Measurements from ENCODE around the gene TMEM63C.
A peak's percentile ranks its signal among the peaks of the same experiment; 100 is the strongest.

Gene TMEM63C

GRCh38 chr14:77264466-77265186, 83.0 kb downstream of the TMEM63C start:
- no peaks in the 10 kb centered on the region for H3K4me1 ChIP-seq (ENCODE audit: insufficient read depth, low read length)
- H3K36me3 ChIP-seq (ENCODE audit: insufficient read depth, low read length) = no peaks in the 10 kb centered on the region
- no peak overlapping the region for H2AFZ ChIP-seq (ENCODE audit: low read depth, low read length)
- no peak overlapping the region for H3K4me3 ChIP-seq (ENCODE audit: low read length)
- H3K9me3 ChIP-seq (ENCODE audit: low read length) = peaks cover 3% of the 10 kb centered on the region
- peaks cover 45% of the 10 kb centered on the region for H3K27me3 ChIP-seq (ENCODE audit: insufficient read depth, low read length)

GRCh38 chr14:77265187-77265515, 83.6 kb downstream of the TMEM63C start:
- no peak overlapping the region for H3K4me3 ChIP-seq (ENCODE audit: low read length)
- no peaks in the 10 kb centered on the region for H3K4me1 ChIP-seq (ENCODE audit: insufficient read depth, low read length)
- H3K27me3 ChIP-seq (ENCODE audit: insufficient read depth, low read length) = peaks cover 50% of the 10 kb centered on the region
- peaks cover 3% of the 10 kb centered on the region for H3K9me3 ChIP-seq (ENCODE audit: low read length)
- H2AFZ ChIP-seq (ENCODE audit: low read depth, low read length) = no peak overlapping the region
- no peaks in the 10 kb centered on the region for H3K36me3 ChIP-seq (ENCODE audit: insufficient read depth, low read length)

GRCh38 chr14:77265561-77266335, 84.2 kb downstream of the TMEM63C start:
- no peaks in the 10 kb centered on the region for H3K36me3 ChIP-seq (ENCODE audit: insufficient read depth, low read length)
- no peak overlapping the region for H3K4me3 ChIP-seq (ENCODE audit: low read length)
- H3K4me1 ChIP-seq (ENCODE audit: insufficient read depth, low read length) = no peaks in the 10 kb centered on the region
- peaks cover 3% of the 10 kb centered on the region for H3K9me3 ChIP-seq (ENCODE audit: low read length)
- no peak overlapping the region for H2AFZ ChIP-seq (ENCODE audit: low read depth, low read length)
- peaks cover 53% of the 10 kb centered on the region for H3K27me3 ChIP-seq (ENCODE audit: insufficient read depth, low read length)

- no peaks in the 10 kb centered on the region for H3K4me1 ChIP-seq (ENCODE audit: insufficient read depth, low read length)
- H2AFZ ChIP-seq (ENCODE audit: low read depth, low read length) = no peak overlapping the region
- no peak overlapping the region for H3K4me3 ChIP-seq (ENCODE audit: low read length)
- H3K27me3 ChIP-seq (ENCODE audit: insufficient read depth, low read length) = peaks cover 57% of the 10 kb centered on the region
- no peaks in the 10 kb centered on the region for H3K36me3 ChIP-seq (ENCODE audit: insufficient read depth, low read length)
- H3K9me3 ChIP-seq (ENCODE audit: low read length) = peaks cover 3% of the 10 kb centered on the region
Measured at GRCh38 chr14:77266336-77266735, 84.7 kb downstream of the TMEM63C start.

- peaks cover 3% of the 10 kb centered on the region for H3K9me3 ChIP-seq (ENCODE audit: low read length)
- peaks cover 65% of the 10 kb centered on the region for H3K27me3 ChIP-seq (ENCODE audit: insufficient read depth, low read length)
- H3K4me3 ChIP-seq (ENCODE audit: low read length) = no peak overlapping the region
- no peaks in the 10 kb centered on the region for H3K4me1 ChIP-seq (ENCODE audit: insufficient read depth, low read length)
- no peaks in the 10 kb centered on the region for H3K36me3 ChIP-seq (ENCODE audit: insufficient read depth, low read length)
- H2AFZ ChIP-seq (ENCODE audit: low read depth, low read length) = no peak overlapping the region
Measured at GRCh38 chr14:77267937-77268699, 86.5 kb downstream of the TMEM63C start.

- H3K27me3 ChIP-seq (ENCODE audit: insufficient read depth, low read length) = peaks cover 65% of the 10 kb centered on the region
- no peak overlapping the region for H3K4me3 ChIP-seq (ENCODE audit: low read length)
Measured at GRCh38 chr14:77268989-77269600, 87.5 kb downstream of the TMEM63C start.

GRCh38 chr14:77270361-77271112, 88.9 kb downstream of the TMEM63C start:
- no peaks in the 10 kb centered on the region for H3K36me3 ChIP-seq (ENCODE audit: insufficient read depth, low read length)
- H3K27me3 ChIP-seq (ENCODE audit: insufficient read depth, low read length) = peaks cover 54% of the 10 kb centered on the region
- peak overlapping the region; percentile 56 for H2AFZ ChIP-seq (ENCODE audit: low read depth, low read length)
- H3K4me1 ChIP-seq (ENCODE audit: insufficient read depth, low read length) = peaks cover 6% of the 10 kb centered on the region
- peak overlapping the region; percentile 18 for H3K4me3 ChIP-seq (ENCODE audit: low read length)
- peaks cover 3% of the 10 kb centered on the region for H3K9me3 ChIP-seq (ENCODE audit: low read length)

More at GRCh38 chr14:77268989-77269600, 87.5 kb downstream of the TMEM63C start:
- no peaks in the 10 kb centered on the region for H3K36me3 ChIP-seq (ENCODE audit: insufficient read depth, low read length)
- no peak overlapping the region for H2AFZ ChIP-seq (ENCODE audit: low read depth, low read length)
- no peaks in the 10 kb centered on the region for H3K4me1 ChIP-seq (ENCODE audit: insufficient read depth, low read length)
- H3K9me3 ChIP-seq (ENCODE audit: low read length) = peaks cover 3% of the 10 kb centered on the region

GRCh38 chr14:77271113-77271710, 89.6 kb downstream of the TMEM63C start, which contains the start of gene NGB:
NGB (minus strand) TSS chr14:77271206; CDS start chr14:77270937, 269 bp downstream.
- no peaks in the 10 kb centered on the region for H3K36me3 ChIP-seq (ENCODE audit: insufficient read depth, low read length)
- H3K4me3 ChIP-seq (ENCODE audit: low read length) = peak within 1 kb of the TSS; percentile 18
- H3K27me3 ChIP-seq (ENCODE audit: insufficient read depth, low read length) = peaks cover 50% of the 10 kb centered on the region

GRCh38 chr14:77272261-77272660, 90.7 kb downstream of the TMEM63C start:
- Histone ChIP-seq H3K36me3 (ENCODE audit: insufficient read depth, low read length) (no peaks in the 10 kb centered on the region), H2AFZ (ENCODE audit: low read depth, low read length) (no peak overlapping the region), H3K4me3 (ENCODE audit: low read length) (no peak overlapping the region), H3K9me3 (ENCODE audit: low read length) (peaks cover 3% of the 10 kb centered on the region), H3K4me1 (ENCODE audit: insufficient read depth, low read length) (peaks cover 17% of the 10 kb centered on the region), H3K27me3 (ENCODE audit: insufficient read depth, low read length) (peaks cover 45% of the 10 kb centered on the region)

More at GRCh38 chr14:77271113-77271710, 89.6 kb downstream of the TMEM63C start, which contains the start of gene NGB:
- Histone ChIP-seq H3K4me1 (ENCODE audit: insufficient read depth, low read length) (peaks cover 13% of the 10 kb centered on the region), H3K9me3 (ENCODE audit: low read length) (peaks cover 3% of the 10 kb centered on the region), H2AFZ (ENCODE audit: low read depth, low read length) (peak within 1 kb of the TSS; percentile 56)

- no peak overlapping the region for H3K4me3 ChIP-seq (ENCODE audit: low read length)
- peaks cover 17% of the 10 kb centered on the region for H3K4me1 ChIP-seq (ENCODE audit: insufficient read depth, low read length)
- peaks cover 31% of the 10 kb centered on the region for H3K27me3 ChIP-seq (ENCODE audit: insufficient read depth, low read length)
- no peaks in the 10 kb centered on the region for H3K9me3 ChIP-seq (ENCODE audit: low read length)
- H2AFZ ChIP-seq (ENCODE audit: low read depth, low read length) = no peak overlapping the region
- peaks cover 8% of the 10 kb centered on the region for H3K36me3 ChIP-seq (ENCODE audit: insufficient read depth, low read length)
Measured at GRCh38 chr14:77273796-77274195, 92.2 kb downstream of the TMEM63C start.

GRCh38 chr14:77275041-77275580, 93.5 kb downstream of the TMEM63C start:
- Histone ChIP-seq H2AFZ (ENCODE audit: low read depth, low read length) (no peak overlapping the region), H3K36me3 (ENCODE audit: insufficient read depth, low read length) (peaks cover 21% of the 10 kb centered on the region), H3K4me1 (ENCODE audit: insufficient read depth, low read length) (peaks cover 17% of the 10 kb centered on the region), H3K9me3 (ENCODE audit: low read length) (no peaks in the 10 kb centered on the region), H3K4me3 (ENCODE audit: low read length) (no peak overlapping the region), H3K27me3 (ENCODE audit: insufficient read depth, low read length) (peaks cover 20% of the 10 kb centered on the region)
